HL-60 (cell line): ENCODE data around the gene MRPS17.

ENCODE experiments used
- CTCF ChIP-seq: IDR thresholded peaks from one replicate; pipeline ENCODE4 v1.5.1; 2011; ENCODE audit warnings: low read length, control low read depth, inconsistent platforms; ENCODE audit not compliant: insufficient read depth
- POLR2AphosphoS5 ChIP-seq: IDR thresholded peaks from 2 replicates; pipeline ENCODE4 v1.6.1; 2012; ENCODE audit warnings: low read depth
- REST ChIP-seq: IDR thresholded peaks from 2 replicates; pipeline ENCODE4 v1.6.1; 2012; ENCODE audit warnings: low read depth; ENCODE audit not compliant: insufficient replicate concordance

- TF ChIP-seq CTCF (no peak), REST (no peak), POLR2AphosphoS5 (no peak)
Measured at GRCh38 chr7:55992346-55992745, 40.7 kb downstream of the MRPS17 start.
